PC-9 (cell line): ENCODE measurements around the gene OSGIN1. TPM values are rescaled to one million over a fixed set of nuclear protein-coding genes. Genes with fewer than 3 reads are reported as not detected.

Source experiments
- BruUV-seq: library from RNA; stranded (reverse); fragments of 400-500 nt; replicated peaks from 2 replicates; lab custom pipeline; 2021; lab: Mats Ljungman, UMichigan
- CTCF ChIA-PET: fragments of 300-600 bp; sonication (Branson Sonifier 250); formaldehyde crosslinking; loops from one replicate; lab custom pipeline; 2022; ENCODE audit warnings: antibody characterized with exemption; lab: Charles Lee
- POLR2A ChIA-PET: fragments of 300-600 bp; sonication (Branson Sonifier 250); formaldehyde crosslinking; loops from one replicate; lab custom pipeline; 2022; ENCODE audit warnings: antibody characterized with exemption; ENCODE audit not compliant: unreplicated experiment; lab: Charles Lee
- DNase-seq, 2 experiments: peaks; one replicate each; pipeline versions ENCODE4 v3.0.0 to v3.0.0-alpha.2; 2015 to 2022; ENCODE audit warnings: mixed read lengths in 1 of 2
- H2AFZ ChIP-seq: fragments of 200-600 bp; sonication (generic); 2 replicates; pipeline ENCODE4 v1.8.1; 2017; ENCODE audit warnings: antibody characterized with exemption
- H3F3A ChIP-seq: fragments of 200-600 bp; sonication (generic); 2 replicates; pipeline ENCODE4 v1.8.1; 2017; ENCODE audit warnings: antibody characterized with exemption, mild to moderate bottlenecking, low read depth; ENCODE audit not compliant: insufficient read depth
- H3K27ac ChIP-seq: fragments of 200-600 bp; sonication (generic); 2 replicates; pipeline ENCODE4 v1.6.1; 2016; ENCODE audit warnings: mixed run types
- H3K27me3 ChIP-seq: fragments of 200-600 bp; sonication (generic); 2 replicates; pipeline ENCODE4 v1.6.1; 2016; ENCODE audit warnings: low read depth, mixed run types; ENCODE audit not compliant: insufficient read depth
- H3K36me3 ChIP-seq: fragments of 200-600 bp; sonication (generic); 2 replicates; pipeline ENCODE4 v1.6.1; 2016; ENCODE audit warnings: low read depth, mixed run types
- H3K4me1 ChIP-seq: fragments of 200-600 bp; sonication (generic); replicated peaks from 2 replicates; pipeline ENCODE4 v1.6.1; 2016; ENCODE audit warnings: mixed run types; ENCODE audit not compliant: insufficient read depth
- H3K4me2 ChIP-seq: fragments of 200-600 bp; sonication (generic); 2 replicates; pipeline ENCODE4 v1.6.1; 2017; ENCODE audit warnings: mixed run types
- H3K4me3 ChIP-seq: fragments of 200-600 bp; sonication (generic); 2 replicates; pipeline ENCODE4 v1.6.1; 2016; ENCODE audit warnings: mixed run types
- H3K79me2 ChIP-seq: fragments of 200-600 bp; sonication (generic); 2 replicates; pipeline ENCODE4 v1.6.1; 2017; ENCODE audit warnings: low read depth, mixed run types
- H3K9me2 ChIP-seq: fragments of 200-600 bp; sonication (generic); 2 replicates; pipeline ENCODE4 v1.8.1; 2017; ENCODE audit warnings: mild to moderate bottlenecking; ENCODE audit not compliant: insufficient read depth
- H3K9me3 ChIP-seq: fragments of 200-600 bp; sonication (generic); 2 replicates; pipeline ENCODE4 v1.8.1; 2016; ENCODE audit warnings: low read depth; ENCODE audit not compliant: insufficient read depth
- H4K20me1 ChIP-seq: fragments of 200-600 bp; sonication (generic); 2 replicates; pipeline ENCODE4 v1.8.1; 2017; ENCODE audit not compliant: insufficient read depth
- CTCF ChIP-seq: fragments of 200-600 bp; sonication (generic); conservative IDR thresholded peaks from 2 replicates; pipeline ENCODE4 v1.6.1; 2017; ENCODE audit warnings: mixed run types, antibody characterized with exemption, mild to moderate bottlenecking, moderate library complexity
- EZH2 ChIP-seq: fragments of 200-600 bp; sonication (generic); IDR thresholded peaks from 2 replicates; pipeline ENCODE4 v1.8.0; 2017; ENCODE audit warnings: antibody characterized with exemption, low read depth
- intact Hi-C: fragments of 100-400 bp; cut with micrococcal nuclease; formaldehyde crosslinking; loops from one replicate; pipeline ENCODE4 v1.10.0; 2022; ENCODE audit not compliant: unreplicated experiment
- total RNA-seq: library from RNA; stranded (reverse); gene quantifications from 2 replicates; pipeline ENCODE4 v1.2.3, GENCODE V29; 2021

The OSGIN1 gene
- total RNA-seq, 1 experiment from 2014 or later: 44.8 TPM

GRCh38 chr16:84014570-84015327 is 61.7 kb downstream of the OSGIN1 start:
- Histone ChIP-seq H3K27me3 (0 out of 2 replicates have a peak, but pooled peaks cover 3% of the 10 kb centered on the region), H3K4me2 (peak overlapping the region; percentile 39; the same call in 1 of the 2 replicates), H3K4me3 (no peak overlapping the region), H4K20me1 (no peaks in the 10 kb centered on the region), H3K79me2 (no peaks in the 10 kb centered on the region), H3K4me1 (0 out of 2 replicates have a peak, but pooled peaks cover 3% of the 10 kb centered on the region), H3K9me2 (no peaks in the 10 kb centered on the region), H2AFZ (no peak overlapping the region), H3K36me3 (no peaks in the 10 kb centered on the region), H3K27ac (no peak overlapping the region), H3K9me3 (peaks cover 4% of the 10 kb centered on the region; the same call in 1 of the 2 replicates), H3F3A (no peaks in the 10 kb centered on the region; the same call in none of the 2 replicates)
- BruUV-seq: no TSS peak
- DNase-seq: no peak
- ChIA-PET POLR2A (interaction anchor here (0.6 to 1.2 kb wide), 4 partner anchors 26 to 60 kb away, joined by 5 to 31 read pairs (median 6); no protein-coding TSS in a partner anchor), CTCF (interaction anchor here (0.6 to 1.5 kb wide), 5 partner anchors 61 to 1778 kb away, joined by 3 to 11 read pairs (median 6); partner anchors contain the start of genes MLYCD and OSGIN1)
- TF ChIP-seq EZH2: no peak
- 0 out of 2 replicates have a peak, but pooled peaks have one; percentile 18 for TF ChIP-seq CTCF
- intact Hi-C loops: loop anchor here (2.0 kb wide), 1 partner anchor 62 kb away; the partner anchor contains the start of gene OSGIN1

- POLR2A ChIA-PET: no interaction called here
- no TSS peak for BruUV-seq
Measured at GRCh38 chr16:84015399-84015798, 62.4 kb downstream of the OSGIN1 start.

More at GRCh38 chr16:84015399-84015798, 62.4 kb downstream of the OSGIN1 start:
- TF ChIP-seq EZH2 (no peak), CTCF (no peak)
- Histone ChIP-seq H3K4me3 (no peak overlapping the region), H2AFZ (no peak overlapping the region), H3K27me3 (0 out of 2 replicates have a peak, but pooled peaks cover 7% of the 10 kb centered on the region), H3K9me2 (no peaks in the 10 kb centered on the region), H3K4me1 (0 out of 2 replicates have a peak, but pooled peaks cover 3% of the 10 kb centered on the region), H3F3A (no peaks in the 10 kb centered on the region; the same call in none of the 2 replicates), H4K20me1 (no peaks in the 10 kb centered on the region), H3K79me2 (no peaks in the 10 kb centered on the region), H3K4me2 (no peak overlapping the region), H3K9me3 (peaks cover 4% of the 10 kb centered on the region; the same call in 1 of the 2 replicates), H3K36me3 (no peaks in the 10 kb centered on the region), H3K27ac (no peak overlapping the region)
- intact Hi-C loops: loop anchor here (2.0 kb wide), 1 partner anchor 63 kb away; the partner anchor contains the start of gene OSGIN1
- DNase-seq: no peak
- CTCF ChIA-PET: no interaction called here

Other genes starting within 250 kb of the OSGIN1 start
- 89.9 and 130 TPM in 2 replicates for gene HSBP1, start 145.3 kb upstream of the OSGIN1 start, total RNA-seq
- 4.7 and 5.5 TPM in 2 replicates for gene MLYCD, start 54.1 kb upstream of the OSGIN1 start, total RNA-seq
- gene NECAB2, start 15.0 kb downstream of the OSGIN1 start, total RNA-seq: 0.74 and 1.3 TPM in 2 replicates
- not detected in 2 replicates for gene SLC38A8, start 89.6 kb downstream of the OSGIN1 start, total RNA-seq
- gene MBTPS1, start 163.7 kb downstream of the OSGIN1 start, total RNA-seq: 80.3 and 96.0 TPM in 2 replicates
- 30.5 and 32.1 TPM in 2 replicates for gene HSDL1, start 191.9 kb downstream of the OSGIN1 start, total RNA-seq
- 1.2 and 3.9 TPM in 2 replicates for gene DNAAF1, start 192.1 kb downstream of the OSGIN1 start, total RNA-seq
- gene TAF1C, start 233.8 kb downstream of the OSGIN1 start, total RNA-seq: 40.2 and 43.0 TPM in 2 replicates
- not detected in 2 replicates for gene ADAD2, start 237.9 kb downstream of the OSGIN1 start, total RNA-seq